PC-3 (cell line): Measurements from ENCODE around the gene PBX2. TPM values are rescaled to one million over a fixed set of nuclear protein-coding genes. Genes with fewer than 3 reads are reported as not detected.

Experiments
- ATAC-seq: fragments of 200-7000 bp; cut with Tn5 transposase; 2 replicates; pipeline ENCODE4 v1.9.1; 2020; ENCODE audit warnings: mild to moderate bottlenecking, moderate library complexity
- BruUV-seq: library from RNA; stranded (reverse); fragments of 400-500 nt; replicated peaks from 2 replicates; lab custom pipeline; 2021; lab: Mats Ljungman, UMichigan
- CTCF ChIA-PET: fragments of 300-600 bp; sonication (Branson Sonifier 250); formaldehyde crosslinking; loops from one replicate; lab custom pipeline; 2022; ENCODE audit warnings: antibody characterized with exemption; lab: Charles Lee
- POLR2A ChIA-PET: fragments of 300-600 bp; sonication (Branson Sonifier 250); formaldehyde crosslinking; loops from one replicate; lab custom pipeline; 2022; ENCODE audit warnings: antibody characterized with exemption; ENCODE audit not compliant: unreplicated experiment; lab: Charles Lee
- DNase-seq: peaks from one replicate; pipeline ENCODE4 v3.0.0-alpha.2; 2015
- H2AFZ ChIP-seq: fragments of 300-600 bp; sonication (generic); 2 replicates; pipeline ENCODE4 v1.6.0; 2016; ENCODE audit warnings: antibody characterized with exemption, low read length
- H3F3A ChIP-seq: fragments of 300-600 bp; sonication (generic); one replicate; pipeline ENCODE4 v1.6.0; 2017; ENCODE audit warnings: antibody characterized with exemption, low read length, control low read depth, mild to moderate bottlenecking; ENCODE audit not compliant: unreplicated experiment
- H3K27ac ChIP-seq: fragments of 300-600 bp; sonication (generic); 2 replicates; pipeline ENCODE4 v1.5.1; 2016; ENCODE audit warnings: mild to moderate bottlenecking, low read length
- H3K27me3 ChIP-seq: fragments of 300-600 bp; sonication (generic); 2 replicates; pipeline ENCODE4 v1.6.1; 2016; ENCODE audit warnings: low read length, mixed read lengths
- H3K36me3 ChIP-seq: fragments of 300-600 bp; sonication (generic); 2 replicates; pipeline ENCODE4 v1.6.1; 2016; ENCODE audit warnings: low read depth, mixed run types, low read length, mixed read lengths
- H3K4me1 ChIP-seq: fragments of 300-600 bp; sonication (generic); 2 replicates; pipeline ENCODE4 v1.5.1; 2016; ENCODE audit warnings: low read length; ENCODE audit not compliant: insufficient read depth
- H3K4me2 ChIP-seq: fragments of 300-600 bp; sonication (generic); 2 replicates; pipeline ENCODE4 v1.6.0; 2016; ENCODE audit warnings: low read length
- H3K4me3 ChIP-seq: fragments of 300-600 bp; sonication (generic); 2 replicates; pipeline ENCODE4 v1.5.1; 2016; ENCODE audit warnings: mild to moderate bottlenecking, low read length, mixed read lengths
- H3K79me2 ChIP-seq: fragments of 300-600 bp; sonication (generic); 2 replicates; pipeline ENCODE4 v1.6.1; 2017; ENCODE audit warnings: low read length, mixed read lengths
- H3K9ac ChIP-seq: fragments of 300-600 bp; sonication (generic); 2 replicates; pipeline ENCODE4 v1.6.0; 2016; ENCODE audit warnings: mild to moderate bottlenecking, low read length
- H3K9me2 ChIP-seq: fragments of 300-600 bp; sonication (generic); replicated peaks from 2 replicates; pipeline ENCODE4 v1.6.1; 2016; ENCODE audit warnings: mixed run types, low read length, mixed read lengths
- H3K9me3 ChIP-seq: fragments of 300-600 bp; sonication (generic); 2 replicates; pipeline ENCODE4 v1.6.1; 2016; ENCODE audit warnings: low read length, mixed read lengths
- H4K20me1 ChIP-seq: fragments of 300-600 bp; sonication (generic); 2 replicates; pipeline ENCODE4 v1.6.1; 2016; ENCODE audit warnings: low read length, mixed read lengths
- CTCF ChIP-seq: fragments of 300-600 bp; sonication (generic); conservative IDR thresholded peaks from 2 replicates; pipeline ENCODE4 v1.5.1; 2017; ENCODE audit warnings: antibody characterized with exemption, low read depth, mild to moderate bottlenecking, low read length
- EZH2 ChIP-seq: fragments of 300-600 bp; sonication (generic); IDR thresholded peaks from one replicate; pipeline ENCODE4 v1.6.1; 2017; ENCODE audit warnings: antibody characterized with exemption, mild to moderate bottlenecking, low read length; ENCODE audit not compliant: unreplicated experiment
- EZH2phosphoT487 ChIP-seq: fragments of 300-600 bp; sonication (generic); IDR thresholded peaks from 2 replicates; pipeline ENCODE4 v1.6.1; 2018; ENCODE audit warnings: mild to moderate bottlenecking, antibody characterized with exemption, low read length, borderline replicate concordance
- intact Hi-C: fragments of 100-400 bp; cut with micrococcal nuclease; formaldehyde crosslinking; loops from 2 replicates; pipeline ENCODE4 v1.9.0; 2023
- total RNA-seq: library from RNA; depleted of rRNA; stranded (reverse); fragments of >200 nt; gene quantifications from 2 replicates; pipeline ENCODE4 v1.2.3, GENCODE V29; 2014

PBX2 gene
- total RNA-seq, 1 experiment from 2014 or later: 25.3 TPM

- no peaks in the 10 kb centered on the region for H4K20me1 ChIP-seq
- no peaks in the 10 kb centered on the region for H3K4me1 ChIP-seq
- H3K9me3 ChIP-seq: no peaks in the 10 kb centered on the region
- BruUV-seq: no TSS peak
- no peaks in the 10 kb centered on the region for H3K9me2 ChIP-seq
- DNase-seq: no peak
- CTCF ChIA-PET: no interaction called here
- H3K4me3 ChIP-seq: no peak overlapping the region
- H3K4me2 ChIP-seq: no peak overlapping the region
- POLR2A ChIA-PET: no interaction called here
- TF ChIP-seq EZH2: no peak
- TF ChIP-seq CTCF: no peak
- TF ChIP-seq EZH2phosphoT487: no peak
- no peak overlapping the region for H3K27ac ChIP-seq
- intact Hi-C loops: no loop called here
- no peak overlapping the region for H2AFZ ChIP-seq
- H3K79me2 ChIP-seq: no peaks in the 10 kb centered on the region
- no peaks in the 10 kb centered on the region for H3F3A ChIP-seq
- H3K36me3 ChIP-seq: no peaks in the 10 kb centered on the region
- no peak overlapping the region for H3K9ac ChIP-seq
- ATAC-seq: no peak
- H3K27me3 ChIP-seq: peaks cover 27% of the 10 kb centered on the region
These were observed 26.3 kb upstream of the PBX2 start for GRCh38 chr6:32216285-32216684.

GRCh38 chr6:32215617-32216016 lies 25.6 kb upstream of the PBX2 start:
- Histone ChIP-seq H3K36me3 (no peaks in the 10 kb centered on the region), H3K27me3 (peaks cover 21% of the 10 kb centered on the region), H3K9me2 (no peaks in the 10 kb centered on the region), H2AFZ (no peak overlapping the region), H3F3A (no peaks in the 10 kb centered on the region), H3K4me1 (no peaks in the 10 kb centered on the region), H3K9ac (no peak overlapping the region), H4K20me1 (no peaks in the 10 kb centered on the region), H3K4me3 (no peak overlapping the region), H3K79me2 (no peaks in the 10 kb centered on the region), H3K4me2 (no peak overlapping the region), H3K27ac (no peak overlapping the region), H3K9me3 (no peaks in the 10 kb centered on the region)
- BruUV-seq: no TSS peak
- POLR2A ChIA-PET: no interaction called here
- CTCF ChIA-PET: no interaction called here
- intact Hi-C loops: no loop called here
- no peak for ATAC-seq
- DNase-seq: no peak
- no peak for TF ChIP-seq EZH2
- no peak for TF ChIP-seq CTCF
- no peak for TF ChIP-seq EZH2phosphoT487

- POLR2A ChIA-PET: no interaction called here
- Histone ChIP-seq H3F3A (no peaks in the 10 kb centered on the region), H3K36me3 (no peaks in the 10 kb centered on the region), H3K9me2 (no peaks in the 10 kb centered on the region), H3K27me3 (peaks cover 21% of the 10 kb centered on the region), H3K4me1 (no peaks in the 10 kb centered on the region), H4K20me1 (no peaks in the 10 kb centered on the region), H3K9me3 (no peaks in the 10 kb centered on the region), H3K27ac (no peak overlapping the region), H3K9ac (no peak overlapping the region), H3K4me2 (no peak overlapping the region), H3K4me3 (no peak overlapping the region), H2AFZ (no peak overlapping the region), H3K79me2 (no peaks in the 10 kb centered on the region)
- intact Hi-C loops: no loop called here
- ATAC-seq (no peak), DNase-seq (no peak)
- TF ChIP-seq EZH2 (no peak), EZH2phosphoT487 (no peak), CTCF (no peak)
- no TSS peak for BruUV-seq
- CTCF ChIA-PET: no interaction called here
These were observed 24.1 kb upstream of the PBX2 start for GRCh38 chr6:32214126-32214525.
